ENCODE results near the gene SOBP.
"Not testable (repeated sequence)": the region's sequence is repeated elsewhere in the genome, so short reads cannot be mapped to it uniquely, and the experiment has no call there.

Gene SOBP, protein sequence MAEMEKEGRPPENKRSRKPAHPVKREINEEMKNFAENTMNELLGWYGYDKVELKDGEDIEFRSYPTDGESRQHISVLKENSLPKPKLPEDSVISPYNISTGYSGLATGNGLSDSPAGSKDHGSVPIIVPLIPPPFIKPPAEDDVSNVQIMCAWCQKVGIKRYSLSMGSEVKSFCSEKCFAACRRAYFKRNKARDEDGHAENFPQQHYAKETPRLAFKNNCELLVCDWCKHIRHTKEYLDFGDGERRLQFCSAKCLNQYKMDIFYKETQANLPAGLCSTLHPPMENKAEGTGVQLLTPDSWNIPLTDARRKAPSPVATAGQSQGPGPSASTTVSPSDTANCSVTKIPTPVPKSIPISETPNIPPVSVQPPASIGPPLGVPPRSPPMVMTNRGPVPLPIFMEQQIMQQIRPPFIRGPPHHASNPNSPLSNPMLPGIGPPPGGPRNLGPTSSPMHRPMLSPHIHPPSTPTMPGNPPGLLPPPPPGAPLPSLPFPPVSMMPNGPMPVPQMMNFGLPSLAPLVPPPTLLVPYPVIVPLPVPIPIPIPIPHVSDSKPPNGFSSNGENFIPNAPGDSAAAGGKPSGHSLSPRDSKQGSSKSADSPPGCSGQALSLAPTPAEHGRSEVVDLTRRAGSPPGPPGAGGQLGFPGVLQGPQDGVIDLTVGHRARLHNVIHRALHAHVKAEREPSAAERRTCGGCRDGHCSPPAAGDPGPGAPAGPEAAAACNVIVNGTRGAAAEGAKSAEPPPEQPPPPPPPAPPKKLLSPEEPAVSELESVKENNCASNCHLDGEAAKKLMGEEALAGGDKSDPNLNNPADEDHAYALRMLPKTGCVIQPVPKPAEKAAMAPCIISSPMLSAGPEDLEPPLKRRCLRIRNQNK

DNA sequence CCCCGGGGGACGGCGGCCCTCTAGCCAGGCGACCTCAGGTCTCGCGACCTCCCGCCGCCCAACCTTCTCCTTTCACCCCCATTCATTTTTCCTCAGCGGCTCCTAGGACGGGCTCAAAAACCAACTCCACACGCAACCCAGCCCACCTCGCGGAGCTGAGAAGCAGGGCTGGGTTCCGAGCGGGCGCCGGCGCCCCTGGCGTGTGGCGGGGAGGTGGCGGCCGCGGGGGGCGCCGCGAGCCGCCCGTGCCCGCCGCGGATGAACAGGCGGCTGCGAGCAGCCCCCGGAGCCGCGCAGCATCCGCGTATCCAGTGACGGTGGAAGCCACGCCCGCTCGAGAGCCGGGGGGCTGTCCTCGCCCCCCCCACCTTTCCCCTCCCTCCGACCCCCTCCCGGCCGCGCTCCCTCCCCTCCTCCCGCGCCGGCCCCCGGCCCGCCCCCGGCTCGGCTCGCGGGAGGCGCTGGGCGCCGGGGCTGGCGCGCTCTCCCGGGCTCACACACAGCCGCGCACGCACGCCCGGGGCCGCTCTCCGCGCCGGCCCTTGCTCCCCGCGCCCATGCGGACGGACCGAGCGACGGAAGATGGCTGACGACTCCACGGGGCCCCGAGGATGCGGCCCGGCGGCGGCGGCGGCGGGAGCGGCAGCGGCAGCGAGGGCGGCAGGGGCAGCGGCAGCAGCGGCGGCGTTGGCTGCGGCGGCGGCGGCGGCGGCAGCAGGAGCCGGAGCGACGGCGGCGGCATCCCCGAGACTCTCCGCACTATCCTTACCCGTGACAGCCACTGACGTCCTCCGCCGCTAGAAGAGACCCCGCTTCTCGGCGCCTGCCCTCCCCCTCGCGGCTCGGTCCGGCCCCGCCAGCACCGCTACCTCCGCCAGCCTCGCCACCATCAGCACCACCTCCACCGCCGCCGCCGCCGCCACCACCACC lies at the start of gene SOBP:
SOBP (plus strand) TSS at position 482 of the 930 bp plus-strand sequence. CDS start 500 bp downstream, outside the sequence.
- no peak for DNase-seq

DNA sequence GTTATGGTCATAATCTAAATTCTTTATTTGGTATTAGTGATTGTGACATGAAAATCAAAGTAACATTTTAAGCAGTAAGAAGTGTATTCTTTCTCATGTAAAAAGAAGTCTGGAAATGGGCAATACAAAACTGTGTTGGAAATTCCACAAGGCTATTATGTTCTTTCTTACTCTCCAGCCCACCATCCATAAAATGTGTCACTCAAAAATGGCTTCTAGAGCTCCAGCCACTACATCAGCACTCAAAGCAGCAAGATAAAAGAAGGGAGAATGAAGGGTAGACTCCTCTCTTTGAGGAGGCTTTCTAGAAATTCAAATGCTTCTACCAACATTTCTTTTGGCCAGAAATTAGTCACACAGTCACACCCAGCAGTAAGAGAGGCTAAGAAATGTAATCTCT lies 49.0 kb upstream of the SOBP start:
- DNase-seq, result no peak

DNA sequence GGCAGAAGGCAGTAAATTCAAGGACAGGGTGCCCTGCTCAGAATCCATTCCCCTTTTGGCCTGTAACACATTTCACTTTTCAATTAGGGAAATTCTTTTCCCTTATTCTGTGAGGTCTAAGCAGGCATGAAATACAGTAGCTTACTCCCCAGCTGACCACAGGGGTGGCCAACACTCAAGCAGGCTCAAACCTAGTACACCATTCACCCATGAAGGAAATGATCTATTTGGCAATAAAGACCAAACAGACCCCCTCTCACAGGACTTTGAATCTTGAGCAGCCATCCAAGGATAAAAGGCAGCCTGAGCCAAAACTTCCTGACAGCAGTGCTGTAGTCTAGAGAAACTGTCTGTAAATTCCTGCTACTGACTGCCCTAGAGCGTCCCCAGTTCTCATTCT lies 48.2 kb upstream of the SOBP start:
- no peak for DNase-seq

DNA sequence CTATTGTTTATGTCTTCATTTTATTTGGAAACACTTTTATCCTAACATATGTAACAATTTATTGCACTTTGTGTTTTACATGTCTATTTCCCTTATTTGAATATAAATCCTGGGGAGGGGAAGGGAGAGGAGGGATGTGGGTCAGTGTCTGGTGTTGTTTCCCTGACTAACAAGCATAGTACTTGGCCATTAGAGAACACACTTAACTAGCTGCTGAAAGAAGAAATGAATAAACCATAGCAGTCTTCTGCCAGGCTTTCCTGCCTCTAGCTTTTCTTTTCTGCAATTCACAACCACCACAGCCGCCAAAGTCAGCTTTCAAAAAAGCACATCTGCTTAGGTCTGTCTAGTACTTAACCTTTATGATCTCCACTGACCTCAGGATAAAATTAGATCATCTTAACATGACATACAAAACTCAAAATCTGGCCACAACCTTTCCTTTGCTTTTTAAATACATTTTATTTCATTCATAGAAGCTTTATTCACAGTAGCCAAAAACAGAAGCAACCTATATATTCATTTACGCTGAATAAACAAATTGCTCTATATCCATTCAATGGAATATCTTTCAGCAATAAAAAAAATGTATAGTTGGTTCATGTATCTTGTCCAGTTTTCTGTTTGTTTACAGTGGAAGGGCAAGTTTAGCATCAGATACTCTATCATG lies 46.8 kb upstream of the SOBP start:
- no peak for DNase-seq

DNA sequence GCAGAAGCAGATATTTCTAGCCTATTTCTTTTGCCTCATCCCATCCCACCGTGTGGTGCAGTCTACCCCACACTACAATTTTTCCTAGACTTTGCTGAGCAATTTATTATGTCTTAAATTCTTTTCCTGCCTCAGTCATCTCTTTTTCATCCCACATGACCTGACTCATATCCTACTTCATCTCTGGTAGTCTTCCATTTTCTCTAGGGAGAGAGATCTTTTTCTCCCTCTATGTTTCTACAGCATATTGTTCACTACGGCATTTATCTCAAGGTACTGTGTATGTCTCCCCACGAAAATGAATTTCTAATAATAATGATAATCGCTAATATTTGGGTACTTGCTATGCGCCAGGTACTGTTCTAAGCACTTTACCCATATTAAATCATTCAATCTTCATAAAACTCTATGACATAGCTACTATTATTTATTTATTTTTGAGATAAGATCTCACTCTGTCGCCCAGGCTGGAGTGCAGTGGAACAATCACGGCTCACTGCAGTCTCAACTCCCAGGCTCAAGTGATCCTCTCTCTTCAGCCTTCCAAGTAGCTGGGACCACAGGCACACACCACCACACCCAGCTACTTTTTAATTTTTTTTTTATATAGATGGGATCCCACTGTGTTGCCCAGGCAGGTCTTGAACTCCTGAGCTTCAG lies 46.2 kb upstream of the SOBP start:
- no peak for DNase-seq

DNA sequence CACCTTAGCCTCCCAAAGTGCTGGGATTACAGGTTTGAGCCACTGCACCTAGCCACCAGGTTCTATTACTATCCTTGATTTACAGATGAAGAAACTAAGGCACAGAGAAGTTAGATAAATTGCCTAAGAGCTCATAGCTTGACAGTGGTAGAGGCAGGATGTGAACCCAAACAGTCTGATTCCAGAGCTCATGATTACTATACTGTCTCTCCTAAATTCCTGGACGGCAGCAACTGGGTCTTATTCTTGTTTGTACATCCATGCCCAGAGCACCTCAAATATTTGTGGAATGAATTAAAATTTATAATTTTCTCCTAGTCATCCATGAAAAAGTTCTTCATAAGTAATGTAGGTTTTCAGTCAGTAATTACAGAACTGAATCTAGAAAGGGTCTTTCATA lies 45.6 kb upstream of the SOBP start:
- DNase-seq, result no peak

DNA sequence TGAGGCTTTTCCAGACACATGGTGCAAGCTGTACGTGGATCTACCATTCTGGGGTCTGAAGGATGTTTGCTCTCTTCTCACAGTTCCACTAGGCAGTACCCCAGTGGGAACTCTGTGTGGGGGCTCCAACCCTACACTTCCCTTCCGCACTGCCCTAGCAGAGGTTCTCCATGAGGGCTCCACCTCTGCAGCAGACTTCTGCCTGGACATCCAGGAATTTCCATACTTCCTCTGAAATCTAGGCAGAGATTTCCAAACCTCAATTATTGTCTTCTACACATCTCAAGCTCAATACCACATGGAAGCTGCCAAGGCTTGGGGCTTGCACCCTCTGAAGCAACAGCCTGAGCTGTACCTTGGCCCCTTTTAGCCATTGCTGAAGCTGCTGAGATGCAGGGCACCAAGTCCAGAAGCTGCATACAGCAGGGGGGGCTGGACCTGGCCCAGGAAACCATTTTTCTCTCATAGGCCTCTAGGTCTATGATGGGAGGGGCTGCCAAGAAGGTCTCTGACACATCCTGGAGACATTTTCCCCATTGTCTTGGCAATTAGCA lies 42.2 kb upstream of the SOBP start:
- DNase-seq, result no peak

DNA sequence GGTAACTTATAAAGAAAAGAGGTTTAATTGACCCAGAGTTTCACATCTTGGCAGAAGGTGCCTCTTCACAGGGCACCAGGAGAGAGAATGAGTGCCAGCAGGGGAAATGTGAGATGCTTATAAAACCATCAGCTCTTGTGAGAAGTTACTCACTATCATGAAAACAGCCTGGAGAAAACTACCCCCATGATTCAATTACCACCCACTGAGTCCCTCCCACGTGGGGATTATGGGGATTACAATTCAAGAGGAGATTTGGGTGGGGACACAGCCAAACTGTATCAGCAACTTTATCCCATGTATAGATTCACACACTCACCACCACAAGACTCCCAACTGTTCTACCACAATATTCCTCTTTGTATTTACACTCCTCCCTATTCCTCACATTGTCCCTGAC lies 41.1 kb upstream of the SOBP start:
- no peak for DNase-seq

DNA sequence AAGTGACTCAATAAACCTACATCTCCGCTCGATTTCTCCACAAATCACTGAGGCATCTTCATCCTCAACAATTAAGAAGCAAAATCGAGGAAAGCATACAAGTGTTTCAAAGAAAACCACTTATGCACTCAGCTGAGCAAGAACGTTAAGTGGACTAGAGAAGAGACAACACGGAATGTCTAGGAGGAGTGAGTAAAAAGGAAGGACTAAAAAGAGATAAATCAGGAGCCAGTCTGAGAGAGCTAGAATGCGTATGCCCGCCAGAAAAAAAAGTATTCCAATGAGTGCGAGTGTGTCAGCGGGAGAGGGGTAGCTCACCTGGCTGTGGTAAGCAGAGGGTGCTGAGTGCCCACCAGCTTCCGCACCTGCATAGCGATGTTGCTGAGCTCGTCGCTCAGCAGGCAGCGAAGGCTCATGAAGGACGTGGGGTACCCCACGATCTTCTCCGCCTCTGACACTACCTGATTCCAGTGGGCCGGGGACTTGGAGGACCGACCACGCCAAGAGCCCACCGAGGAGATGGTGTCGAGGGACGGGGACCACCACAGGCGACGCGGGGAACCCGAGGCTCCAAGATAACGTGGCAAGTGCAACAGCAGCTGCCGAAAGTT lies 31.1 kb upstream of the SOBP start:
- DNase-seq, result peak; percentile 22

DNA sequence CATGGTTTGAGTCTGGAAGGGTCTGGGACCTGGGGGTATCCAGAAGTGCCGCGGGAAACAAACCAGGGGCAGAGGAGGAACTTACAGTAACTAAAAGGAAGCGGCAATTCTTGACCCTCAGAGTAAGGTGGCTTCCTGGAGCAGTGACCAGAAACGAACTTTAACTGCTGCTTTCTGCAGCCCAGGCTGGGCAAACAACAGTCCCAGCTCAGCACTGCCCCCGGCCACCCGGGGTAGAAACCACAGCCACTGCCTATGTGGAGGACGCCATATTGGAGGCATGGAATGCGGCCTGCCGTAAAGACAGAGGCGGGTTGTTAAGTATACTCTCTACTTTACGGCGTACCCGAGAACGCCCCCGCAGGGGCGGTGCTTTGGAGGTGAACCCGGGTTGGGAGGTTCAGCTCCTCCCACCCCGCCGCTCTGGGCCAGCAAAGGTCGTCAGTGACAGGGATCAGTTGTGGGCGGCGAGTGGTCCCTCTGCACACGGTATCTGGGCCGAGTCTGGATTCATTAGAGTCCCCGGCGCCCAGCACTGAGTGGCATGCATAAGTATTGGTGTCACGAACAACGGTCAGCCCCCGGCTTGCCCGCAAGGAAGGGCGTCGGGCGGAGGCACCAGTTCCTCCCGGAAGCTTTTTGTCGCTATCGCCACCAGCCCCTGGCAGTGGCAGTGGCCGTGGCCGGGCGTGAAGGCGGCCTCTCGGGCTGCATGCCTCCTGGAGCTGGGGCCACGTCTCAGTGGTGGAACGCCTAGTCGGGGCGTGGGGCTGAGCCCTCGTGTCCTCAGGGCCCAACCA lies 30.4 kb upstream of the SOBP start, which contains the start of gene PDSS2:
PDSS2 (minus strand) TSS at position 282 of the 800 bp plus-strand sequence; CDS start at position 3, 279 bp downstream.
- peak; percentile 98 for DNase-seq

DNA sequence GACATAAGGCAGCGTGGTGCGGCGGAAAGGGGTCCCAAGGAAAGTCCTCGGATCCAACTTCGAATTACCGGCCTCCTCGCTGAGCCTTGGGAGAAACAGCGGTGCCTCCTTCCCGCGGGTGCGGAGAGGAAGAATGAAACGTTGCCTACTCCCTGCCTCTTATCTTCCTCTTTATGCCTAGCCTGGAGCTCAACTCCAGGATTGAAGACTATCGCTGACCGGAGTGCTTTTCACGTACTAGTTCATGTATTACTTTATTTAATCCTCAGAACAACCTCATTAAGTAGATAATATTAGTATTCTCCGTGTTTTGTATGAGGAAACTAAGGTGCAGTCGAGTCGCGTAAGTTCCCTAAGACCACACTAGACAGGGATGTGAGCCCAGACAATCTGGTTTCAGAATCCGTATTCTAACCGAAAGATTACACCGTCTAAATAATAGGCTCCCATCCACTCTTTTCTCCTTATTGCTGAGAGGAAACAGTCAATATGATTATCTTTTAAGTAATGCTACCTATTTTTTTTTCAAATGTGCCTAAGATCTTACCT lies 29.8 kb upstream of the SOBP start:
- no peak for DNase-seq

DNA sequence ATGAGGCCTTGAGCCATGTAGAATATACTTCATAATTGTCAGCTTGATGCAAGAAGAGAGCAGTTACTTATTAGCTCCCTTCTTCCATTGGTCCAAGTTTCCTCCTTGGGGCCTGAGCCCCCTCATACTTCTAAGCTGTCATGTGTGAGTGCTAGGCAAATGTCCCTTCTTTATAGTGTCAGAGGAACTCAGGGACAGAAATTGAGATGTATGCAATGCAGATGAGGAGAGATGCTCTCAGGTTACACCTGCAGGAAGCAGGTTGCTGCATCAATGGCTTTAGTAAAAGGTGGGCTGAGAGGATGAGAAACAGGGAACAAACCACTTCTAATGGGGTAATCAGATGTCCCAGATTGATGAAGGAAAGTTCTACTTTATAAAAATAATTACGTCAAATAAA lies 23.9 kb upstream of the SOBP start:
- no peak for DNase-seq

DNA sequence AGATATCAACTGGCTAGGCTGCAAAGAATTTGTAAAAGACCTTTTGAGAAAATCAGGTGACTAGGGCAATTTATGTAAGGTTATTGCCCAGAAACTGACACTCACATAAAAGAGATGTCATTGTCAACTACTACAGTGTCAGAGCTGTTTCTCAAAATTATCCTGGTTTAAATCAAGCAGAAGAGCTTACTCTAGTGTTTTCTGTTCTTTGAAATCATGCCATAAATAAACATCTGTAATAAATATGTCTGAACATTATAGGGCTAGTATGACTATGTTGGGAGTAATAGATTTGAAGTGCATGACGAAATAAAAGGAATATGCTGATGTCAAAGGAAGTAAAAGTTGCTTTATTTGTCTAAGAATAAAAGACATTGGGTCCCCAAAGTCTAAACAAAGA lies 19.6 kb upstream of the SOBP start:
- no peak for DNase-seq

DNA sequence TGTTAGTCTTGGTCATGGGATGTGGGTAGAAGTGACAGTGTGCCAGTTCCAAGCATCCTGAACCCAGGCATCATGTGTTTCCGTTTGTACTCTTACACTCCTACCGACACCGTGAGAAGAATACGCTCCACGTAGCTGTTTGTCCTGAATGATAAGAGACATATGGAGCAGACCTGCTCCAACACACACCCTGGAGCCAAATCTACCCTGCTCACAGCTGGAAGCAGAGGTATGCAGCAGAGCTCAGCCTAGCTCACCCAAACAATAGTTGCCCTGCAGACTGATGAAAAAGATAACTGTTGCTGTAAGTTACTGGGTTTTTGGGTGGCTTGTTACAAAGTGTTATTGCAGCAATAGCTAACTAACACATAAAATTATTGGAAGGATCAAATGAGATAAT lies 16.3 kb upstream of the SOBP start:
- no peak for DNase-seq

DNA sequence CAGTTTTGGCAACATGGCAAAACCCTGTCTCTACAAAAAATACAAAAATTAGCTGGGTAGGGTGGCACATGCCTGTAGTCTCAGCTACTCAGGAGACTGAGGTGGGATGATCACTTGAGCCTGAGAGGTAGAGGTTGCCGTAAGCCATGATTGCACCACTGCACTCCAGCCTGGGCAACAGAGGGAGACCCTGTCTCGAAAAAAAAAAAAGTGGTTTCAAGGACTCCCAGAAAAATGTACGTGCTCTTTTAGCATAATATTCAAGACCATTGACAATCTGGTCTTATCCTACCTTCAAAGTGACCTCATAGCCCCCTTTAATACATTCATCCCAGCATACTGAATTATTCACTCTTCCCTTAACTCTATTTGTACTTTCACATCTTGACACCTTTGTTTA lies 14.6 kb upstream of the SOBP start:
- DNase-seq, result not testable (repeated sequence)

DNA sequence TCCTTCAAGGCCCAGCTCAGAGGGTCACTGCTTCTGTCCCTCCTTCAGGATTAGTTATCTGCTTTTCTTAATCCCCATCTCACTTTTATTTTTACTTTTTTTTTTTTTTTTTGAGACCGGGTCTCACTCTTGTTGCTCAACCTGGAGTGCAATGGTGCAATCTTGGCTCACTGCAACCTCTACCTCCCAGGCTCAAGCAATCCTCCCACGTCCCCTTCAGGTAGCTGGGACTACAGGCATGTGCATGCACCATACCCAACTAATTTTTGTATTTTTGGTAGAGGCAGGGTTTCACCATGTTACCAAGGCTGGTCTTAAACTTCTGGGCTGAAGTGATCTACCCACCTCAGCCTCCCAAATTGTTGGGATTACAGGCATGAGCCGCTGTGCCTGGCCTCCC lies 14.1 kb upstream of the SOBP start:
- not testable (repeated sequence) for DNase-seq

DNA sequence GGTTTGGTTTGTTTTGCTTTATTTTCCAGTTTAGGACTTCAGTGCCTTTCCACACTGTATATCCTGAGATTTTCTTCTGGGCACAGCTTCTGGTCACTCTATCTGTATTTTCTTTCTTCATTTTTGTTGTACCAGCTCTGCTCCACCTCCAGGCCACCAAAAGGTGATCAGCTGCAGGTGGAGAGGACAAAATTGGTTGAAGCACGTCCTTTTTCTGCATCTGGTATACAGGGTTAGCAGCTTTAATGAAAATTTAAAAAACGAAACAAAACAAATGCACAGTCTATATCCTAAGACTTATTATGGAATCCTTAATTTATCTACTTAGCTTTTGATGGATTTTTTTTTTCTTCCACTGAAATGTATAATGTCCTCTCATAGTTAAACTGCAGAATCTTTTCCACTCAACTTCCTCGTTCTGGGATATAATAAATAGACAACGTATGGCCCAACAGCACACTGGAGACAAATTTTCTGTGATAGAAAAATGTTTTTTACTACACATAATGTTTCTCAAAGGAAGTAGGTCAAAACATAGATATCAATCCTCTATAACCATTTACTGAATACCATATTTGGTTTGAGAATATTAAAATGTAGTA lies 10.7 kb upstream of the SOBP start:
- no peak for DNase-seq

DNA sequence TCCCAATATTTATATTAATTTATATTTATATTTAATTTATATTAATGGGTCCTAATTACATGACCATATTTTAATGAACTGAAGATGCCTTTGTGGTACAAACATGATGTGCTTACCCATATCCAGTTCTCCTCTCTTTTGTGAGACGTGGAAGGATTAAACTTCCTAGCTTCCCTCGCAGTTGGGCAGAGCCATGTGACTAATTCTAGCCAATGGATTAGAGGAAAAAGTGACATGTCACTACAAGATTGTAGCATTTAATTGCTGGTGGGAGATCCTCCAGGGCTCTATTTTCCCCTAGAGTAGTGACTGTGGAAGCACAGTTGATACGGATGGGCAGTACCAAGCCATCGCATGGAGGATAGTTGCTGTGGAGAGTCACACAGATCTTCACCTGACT lies 4.8 kb upstream of the SOBP start:
- no peak for DNase-seq

DNA sequence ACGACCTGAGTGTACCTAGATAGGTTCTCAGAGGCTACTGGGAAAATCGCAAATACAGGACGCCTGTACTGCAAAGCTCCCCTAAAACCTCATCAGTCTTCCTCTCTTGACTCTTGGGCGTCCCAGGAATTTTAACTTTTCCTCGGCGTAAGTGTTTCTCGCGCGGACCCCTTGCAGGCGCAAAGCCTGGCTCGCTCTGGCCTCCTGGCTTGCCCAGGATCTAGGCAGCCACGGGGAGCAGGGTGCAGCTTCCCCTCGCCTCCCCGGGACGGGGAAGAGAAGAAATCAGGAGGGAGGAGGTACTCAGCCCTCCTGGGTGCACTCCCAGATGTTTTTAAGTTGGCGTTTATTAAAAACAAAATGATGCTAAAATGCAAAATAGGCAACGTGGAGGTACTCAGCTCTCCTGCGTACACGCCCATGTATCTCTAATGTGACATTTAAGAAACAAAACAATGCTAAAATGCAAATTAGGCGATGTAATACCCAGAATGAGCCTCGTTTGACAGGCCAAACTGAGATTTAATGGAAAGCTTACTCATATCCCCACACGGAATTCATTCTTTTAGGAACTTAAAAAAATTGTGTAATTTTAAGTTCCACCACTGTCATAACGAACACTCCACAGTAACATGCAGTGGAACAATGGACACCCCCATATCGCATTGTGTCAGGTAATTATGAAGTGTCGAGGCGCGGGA lies 1.6 kb upstream of the SOBP start:
- DNase-seq, result no peak
